Measurements from ENCODE around the gene CD86.

The CD86 gene

GRCh38 chr3:122078235-122078935, 23.2 kb downstream of the CD86 start:
- Histone ChIP-seq H3K4me3 (no peak overlapping the region), H3K36me3 (ENCODE audit: insufficient read depth, low read length) (no peaks in the 10 kb centered on the region), H3K27ac (no peak overlapping the region), H3K9ac (ENCODE audit: insufficient read length) (no peak overlapping the region), H3K9me3 (ENCODE audit: low read depth, low read length) (no peaks in the 10 kb centered on the region; the same call in 1 of the 2 replicates)
- no peak for DNase-seq (ENCODE audit: low read depth, low spot score)
- TF ChIP-seq POLR2AphosphoS5 (IDR thresholded peaks at IDR 0.05; ENCODE audit: borderline replicate concordance, low read depth, low read length): no peak
- TF ChIP-seq EZH2 (IDR thresholded peaks at IDR 0.05): no peak
- no peak for TF ChIP-seq FOXP2 (optimal IDR thresholded peaks at IDR 0.05; ENCODE audit: control extremely low read depth, extremely low read length, insufficient read depth)

DNA sequence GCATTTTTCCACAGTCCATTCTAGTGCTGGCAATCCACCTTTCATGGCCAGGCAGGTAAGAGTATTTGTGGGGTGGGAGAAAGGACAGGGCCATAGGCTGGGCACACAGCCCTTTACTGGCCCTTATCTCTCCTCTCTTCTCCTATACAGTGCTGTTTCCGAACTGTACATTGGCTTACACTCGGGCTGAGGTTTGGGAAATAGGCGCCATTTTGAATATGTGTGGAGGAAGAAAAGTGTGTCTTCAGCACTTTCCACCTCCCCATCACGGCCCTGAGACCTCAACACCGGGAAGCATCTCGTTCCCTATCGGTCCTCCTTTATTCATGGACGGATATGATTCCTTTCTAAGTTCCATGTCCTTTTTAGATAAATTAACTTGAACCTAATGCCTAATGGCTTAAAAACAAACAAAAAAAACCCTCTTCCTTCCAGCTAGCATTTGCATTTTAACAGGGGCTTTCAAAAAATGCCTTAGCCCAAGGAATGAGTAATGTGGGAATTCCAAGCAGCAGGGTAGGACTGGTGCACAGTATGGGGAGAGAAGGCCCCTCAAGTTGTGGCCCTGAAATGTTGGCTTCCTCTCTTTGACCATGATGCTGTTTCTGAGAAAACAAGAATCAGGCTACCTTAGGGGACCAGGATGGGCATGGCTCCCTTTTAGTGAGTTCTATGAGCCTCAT, 24.5 kb downstream of the CD86 start:
- H3K9me3 ChIP-seq (ENCODE audit: low read depth, low read length): no peaks in the 10 kb centered on the region
- no peak for DNase-seq (ENCODE audit: low read depth, low spot score)
- no peak overlapping the region for H3K4me3 ChIP-seq
- no peaks in the 10 kb centered on the region for H3K36me3 ChIP-seq (ENCODE audit: insufficient read depth, low read length)
- no peak overlapping the region for H3K27ac ChIP-seq
- TF ChIP-seq FOXP2 (optimal IDR thresholded peaks at IDR 0.05; ENCODE audit: control extremely low read depth, extremely low read length, insufficient read depth): no peak
- H3K9ac ChIP-seq (ENCODE audit: insufficient read length): no peak overlapping the region

DNA sequence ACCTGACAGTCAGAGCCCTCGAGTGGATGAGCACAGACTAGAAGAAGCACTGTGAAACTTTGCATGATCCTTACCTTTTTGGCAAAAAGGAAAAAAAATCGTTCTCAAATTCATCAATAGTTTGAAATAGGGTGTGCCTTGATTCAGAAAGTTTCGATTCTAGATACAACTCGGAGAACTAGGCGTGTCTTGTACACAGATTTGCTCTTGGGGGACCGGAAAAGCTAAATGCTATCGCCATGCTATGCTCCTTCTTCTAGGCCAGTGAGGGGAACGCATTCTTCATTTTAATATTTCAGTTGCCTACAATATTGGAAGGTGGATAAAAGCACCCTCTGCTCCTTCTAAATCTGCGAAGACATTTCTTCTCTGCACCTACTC, 25.0 kb downstream of the CD86 start:
- H3K4me3 ChIP-seq: no peak overlapping the region
- no peak for DNase-seq (ENCODE audit: low read depth, low spot score)
- no peak overlapping the region for H3K27ac ChIP-seq
- no peak overlapping the region for H3K9ac ChIP-seq (ENCODE audit: insufficient read length)
- no peak for TF ChIP-seq EZH2 (IDR thresholded peaks at IDR 0.05)
- no peak for TF ChIP-seq POLR2AphosphoS5 (IDR thresholded peaks at IDR 0.05; ENCODE audit: borderline replicate concordance, low read depth, low read length)
- TF ChIP-seq FOXP2 (optimal IDR thresholded peaks at IDR 0.05; ENCODE audit: control extremely low read depth, extremely low read length, insufficient read depth): no peak
- H3K9me3 ChIP-seq (ENCODE audit: low read depth, low read length): no peaks in the 10 kb centered on the region
- no peaks in the 10 kb centered on the region for H3K36me3 ChIP-seq (ENCODE audit: insufficient read depth, low read length)

GRCh38 chr3:122081543-122082247, 26.5 kb downstream of the CD86 start:
- Histone ChIP-seq H3K9ac (ENCODE audit: insufficient read length) (no peak overlapping the region), H3K9me3 (ENCODE audit: low read depth, low read length) (no peaks in the 10 kb centered on the region), H3K4me3 (no peak overlapping the region), H3K36me3 (ENCODE audit: insufficient read depth, low read length) (no peaks in the 10 kb centered on the region), H3K27ac (no peak overlapping the region)
- DNase-seq (ENCODE audit: low read depth, low spot score): no peak
- no peak for TF ChIP-seq FOXP2 (optimal IDR thresholded peaks at IDR 0.05; ENCODE audit: control extremely low read depth, extremely low read length, insufficient read depth)
- no peak for TF ChIP-seq POLR2AphosphoS5 (IDR thresholded peaks at IDR 0.05; ENCODE audit: borderline replicate concordance, low read depth, low read length)
- TF ChIP-seq EZH2 (IDR thresholded peaks at IDR 0.05): no peak

GRCh38 chr3:122082357-122082756, 27.2 kb downstream of the CD86 start:
- Histone ChIP-seq H3K9ac (ENCODE audit: insufficient read length) (no peak overlapping the region), H3K36me3 (ENCODE audit: insufficient read depth, low read length) (no peaks in the 10 kb centered on the region)
- no peak for DNase-seq (ENCODE audit: low read depth, low spot score)

GRCh38 chr3:122084799-122085198, 29.6 kb downstream of the CD86 start:
- Histone ChIP-seq H3K4me3 (no peak overlapping the region), H3K36me3 (ENCODE audit: insufficient read depth, low read length) (no peaks in the 10 kb centered on the region), H3K27ac (no peak overlapping the region), H3K9me3 (ENCODE audit: low read depth, low read length) (no peaks in the 10 kb centered on the region), H3K9ac (ENCODE audit: insufficient read length) (no peak overlapping the region)
- TF ChIP-seq FOXP2 (optimal IDR thresholded peaks at IDR 0.05; ENCODE audit: control extremely low read depth, extremely low read length, insufficient read depth): no peak
- TF ChIP-seq EZH2 (IDR thresholded peaks at IDR 0.05): no peak
- no peak for TF ChIP-seq POLR2AphosphoS5 (IDR thresholded peaks at IDR 0.05; ENCODE audit: borderline replicate concordance, low read depth, low read length)
- no peak for DNase-seq (ENCODE audit: low read depth, low spot score)

More at GRCh38 chr3:122082357-122082756, 27.2 kb downstream of the CD86 start:
- Histone ChIP-seq H3K4me3 (no peak overlapping the region), H3K9me3 (ENCODE audit: low read depth, low read length) (no peaks in the 10 kb centered on the region), H3K27ac (no peak overlapping the region)
- TF ChIP-seq POLR2AphosphoS5 (IDR thresholded peaks at IDR 0.05; ENCODE audit: borderline replicate concordance, low read depth, low read length) (no peak), EZH2 (IDR thresholded peaks at IDR 0.05) (no peak), FOXP2 (optimal IDR thresholded peaks at IDR 0.05; ENCODE audit: control extremely low read depth, extremely low read length, insufficient read depth) (no peak)

- H3K4me3 ChIP-seq: no peak overlapping the region
- DNase-seq (ENCODE audit: low read depth, low spot score): no peak
- H3K27ac ChIP-seq: no peak overlapping the region
- H3K9ac ChIP-seq (ENCODE audit: insufficient read length): no peak overlapping the region
- H3K36me3 ChIP-seq (ENCODE audit: insufficient read depth, low read length): no peaks in the 10 kb centered on the region
- no peaks in the 10 kb centered on the region for H3K9me3 ChIP-seq (ENCODE audit: low read depth, low read length)
- TF ChIP-seq POLR2AphosphoS5 (IDR thresholded peaks at IDR 0.05; ENCODE audit: borderline replicate concordance, low read depth, low read length): no peak
- TF ChIP-seq FOXP2 (optimal IDR thresholded peaks at IDR 0.05; ENCODE audit: control extremely low read depth, extremely low read length, insufficient read depth): no peak
- TF ChIP-seq EZH2 (IDR thresholded peaks at IDR 0.05): no peak
Observed at GRCh38 chr3:122085673-122086072, 30.5 kb downstream of the CD86 start.

DNA sequence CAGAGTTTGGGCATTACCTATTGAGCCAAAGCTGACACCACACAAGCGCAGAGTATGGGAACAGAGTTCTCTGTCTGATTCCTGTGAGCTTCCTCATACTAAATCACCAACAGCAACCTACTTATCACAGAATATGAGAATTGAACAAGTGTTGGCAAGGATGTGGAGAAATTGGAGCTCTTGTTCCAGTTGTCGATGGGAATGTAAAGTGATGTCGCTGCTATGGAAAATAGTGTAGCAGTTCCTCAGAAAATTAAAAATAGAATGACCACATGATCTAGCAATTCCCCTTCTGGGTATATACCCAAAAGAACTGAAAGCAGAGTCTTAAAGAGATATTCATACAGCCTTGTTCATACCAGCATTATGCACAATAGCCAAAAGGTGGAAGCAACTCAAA, 33.4 kb downstream of the CD86 start:
- no peak for TF ChIP-seq FOXP2 (optimal IDR thresholded peaks at IDR 0.05; ENCODE audit: control extremely low read depth, extremely low read length, insufficient read depth)
- no peak for TF ChIP-seq EZH2 (IDR thresholded peaks at IDR 0.05)
- TF ChIP-seq POLR2AphosphoS5 (IDR thresholded peaks at IDR 0.05; ENCODE audit: borderline replicate concordance, low read depth, low read length): no peak
- H3K36me3 ChIP-seq (ENCODE audit: insufficient read depth, low read length): no peaks in the 10 kb centered on the region

More for the DNA sequence above, 33.4 kb downstream of the CD86 start:
- H3K9ac ChIP-seq (ENCODE audit: insufficient read length): no peak overlapping the region
- no peak for DNase-seq (ENCODE audit: low read depth, low spot score)
- no peak overlapping the region for H3K4me3 ChIP-seq
- no peak overlapping the region for H3K27ac ChIP-seq
- no peaks in the 10 kb centered on the region for H3K9me3 ChIP-seq (ENCODE audit: low read depth, low read length)
